Body of pancreas (tissue), 4 donors: ENCODE measurements around the gene SLK. TPM values are rescaled to one million over a fixed set of nuclear protein-coding genes. Genes with fewer than 3 reads are reported as not detected.

Source experiments
- ATAC-seq: fragments of 150-250 bp; one replicate; pipeline ENCODE4 v1.9.1; 2016
- DNase-seq, 4 donors: peaks; one replicate each; pipeline ENCODE4 v3.0.0-alpha.2; 2019
- H3K27ac ChIP-seq, 4 donors: fragments of 200-600 bp; sonication (generic); 1 replicate in 3 of 4; 2 replicates in 1 of 4; pipeline versions ENCODE4 v1.5.1 to v1.6.1; 2016 to 2019; ENCODE audit warnings: mild to moderate bottlenecking in 1 of 4, mixed read lengths in 1 of 4, moderate library complexity in 1 of 4
- H3K27me3 ChIP-seq, 2 donors: fragments of 200-600 bp; sonication (generic); one replicate each; pipeline ENCODE4 v1.6.0; 2016; ENCODE audit warnings: mild to moderate bottlenecking in 1 of 2
- H3K36me3 ChIP-seq, 2 donors: fragments of 200-600 bp; sonication (generic); replicated peaks in 1 of 2; 2 replicates each; pipeline ENCODE4 v1.5.1; 2016; ENCODE audit warnings: low read depth in 2 of 2; ENCODE audit not compliant: insufficient read depth in 1 of 2
- H3K4me1 ChIP-seq: fragments of 200-600 bp; sonication (generic); one replicate; pipeline ENCODE4 v1.6.0; 2016
- H3K4me3 ChIP-seq, 2 donors: fragments of 200-600 bp; sonication (generic); 1 replicate in 1 of 2; 2 replicates in 1 of 2; pipeline ENCODE4 v1.5.1; 2016 to 2019
- H3K9me3 ChIP-seq, 3 donors: fragments of 200-600 bp; sonication (generic); 1 replicate in 2 of 3; 2 replicates in 1 of 3; pipeline ENCODE4 v1.5.1; 2016
- POLR2A ChIP-seq, 3 donors: fragments of 450-650 bp; IDR thresholded peaks; one replicate each; pipeline ENCODE4 v1.6.1; 2016; ENCODE audit warnings: antibody characterized with exemption in 3 of 3, mild to moderate bottlenecking in 2 of 3
- WGBS, 2 donors: methylation state at CpG; one replicate each; pipeline ENCODE4 v1.1.5; 2017; 5-methylcytosine and 5-hydroxymethylcytosine counted together
- intact Hi-C: fragments of 100-400 bp; cut with DNase I; formaldehyde crosslinking; loops from one replicate; pipeline ENCODE4 v1.15.1; 2023
- total RNA-seq, 2 donors: library from RNA; depleted of rRNA; stranded (reverse); fragments of >200 nt; gene quantifications; one replicate each; pipeline ENCODE4 v1.1.0, GENCODE V29; 2016
- TF ChIP-seq, protein P1 (sequence below), 7 experiments: fragments of 450-650 bp in 4 of 7; fragments of 200-600 bp in 3 of 7; sonication (generic) in 3 of 7; IDR thresholded peaks; one replicate each; pipeline ENCODE4 v1.5.1; 2016 to 2019; ENCODE audit warnings: antibody characterized with exemption in 7 of 7

Gene SLK
- total RNA-seq, 2 donors from 2014 or later: 23.7 to 25.9 TPM

DNA sequence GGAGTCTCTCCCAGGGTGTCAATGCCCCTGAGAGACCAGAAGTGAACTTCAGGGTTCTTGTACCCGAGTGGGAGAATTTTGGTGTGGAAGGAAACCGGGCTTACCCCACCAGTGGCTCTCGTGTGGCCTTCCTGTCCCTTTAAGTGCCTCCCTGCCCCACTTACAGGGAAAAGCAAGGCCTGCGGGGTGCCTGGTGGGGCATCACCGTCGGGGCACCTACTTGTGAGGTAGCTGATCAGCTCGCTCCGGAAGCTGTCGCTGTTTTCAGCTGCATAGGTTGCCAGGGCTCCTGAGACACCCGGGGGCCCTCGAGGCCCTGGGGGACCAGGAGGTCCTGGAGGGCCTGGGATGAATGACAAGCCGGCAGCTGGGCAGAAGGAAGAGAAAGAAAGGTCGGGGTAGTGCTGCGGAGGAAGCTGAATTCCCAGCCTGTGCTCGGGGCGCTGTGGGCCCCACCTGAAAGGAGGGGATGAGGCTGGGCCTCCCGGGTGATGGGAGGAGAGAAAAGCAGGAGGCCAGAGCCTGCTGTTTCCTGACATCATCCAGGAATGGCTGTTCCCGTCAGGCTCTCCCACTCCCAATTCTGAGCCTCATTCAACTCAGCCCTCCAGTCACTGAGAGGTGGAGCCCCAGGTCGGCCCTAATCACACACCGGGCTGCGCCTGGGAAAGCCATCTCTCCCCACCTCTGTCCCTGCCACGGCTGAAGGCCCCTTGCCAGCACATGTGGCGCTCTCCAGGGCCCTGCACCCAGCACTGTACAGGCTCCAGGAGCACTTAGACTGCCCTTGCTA is 67.7 kb downstream of the SLK start:
- DNase-seq (no peak), ATAC-seq (no peak)
- TF ChIP-seq, protein P1, sequence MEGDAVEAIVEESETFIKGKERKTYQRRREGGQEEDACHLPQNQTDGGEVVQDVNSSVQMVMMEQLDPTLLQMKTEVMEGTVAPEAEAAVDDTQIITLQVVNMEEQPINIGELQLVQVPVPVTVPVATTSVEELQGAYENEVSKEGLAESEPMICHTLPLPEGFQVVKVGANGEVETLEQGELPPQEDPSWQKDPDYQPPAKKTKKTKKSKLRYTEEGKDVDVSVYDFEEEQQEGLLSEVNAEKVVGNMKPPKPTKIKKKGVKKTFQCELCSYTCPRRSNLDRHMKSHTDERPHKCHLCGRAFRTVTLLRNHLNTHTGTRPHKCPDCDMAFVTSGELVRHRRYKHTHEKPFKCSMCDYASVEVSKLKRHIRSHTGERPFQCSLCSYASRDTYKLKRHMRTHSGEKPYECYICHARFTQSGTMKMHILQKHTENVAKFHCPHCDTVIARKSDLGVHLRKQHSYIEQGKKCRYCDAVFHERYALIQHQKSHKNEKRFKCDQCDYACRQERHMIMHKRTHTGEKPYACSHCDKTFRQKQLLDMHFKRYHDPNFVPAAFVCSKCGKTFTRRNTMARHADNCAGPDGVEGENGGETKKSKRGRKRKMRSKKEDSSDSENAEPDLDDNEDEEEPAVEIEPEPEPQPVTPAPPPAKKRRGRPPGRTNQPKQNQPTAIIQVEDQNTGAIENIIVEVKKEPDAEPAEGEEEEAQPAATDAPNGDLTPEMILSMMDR (IDR thresholded peaks at IDR 0.05): no peak
- TF ChIP-seq POLR2A (IDR thresholded peaks at IDR 0.05): no peak
- Histone ChIP-seq H3K36me3 (peaks cover 0 to 1% of the 10 kb centered on the region in 2 donors), H3K4me3 (no peak overlapping the region), H3K27ac (no peak overlapping the region), H3K9me3 (no peaks in the 10 kb centered on the region), H3K4me1 (no peaks in the 10 kb centered on the region), H3K27me3 (no peaks in the 10 kb centered on the region)
- WGBS, 2 donors: 68 to 76% methylated on average over 18 to 22 of the region's 23 CpGs
- intact Hi-C loops: no loop called here

DNA sequence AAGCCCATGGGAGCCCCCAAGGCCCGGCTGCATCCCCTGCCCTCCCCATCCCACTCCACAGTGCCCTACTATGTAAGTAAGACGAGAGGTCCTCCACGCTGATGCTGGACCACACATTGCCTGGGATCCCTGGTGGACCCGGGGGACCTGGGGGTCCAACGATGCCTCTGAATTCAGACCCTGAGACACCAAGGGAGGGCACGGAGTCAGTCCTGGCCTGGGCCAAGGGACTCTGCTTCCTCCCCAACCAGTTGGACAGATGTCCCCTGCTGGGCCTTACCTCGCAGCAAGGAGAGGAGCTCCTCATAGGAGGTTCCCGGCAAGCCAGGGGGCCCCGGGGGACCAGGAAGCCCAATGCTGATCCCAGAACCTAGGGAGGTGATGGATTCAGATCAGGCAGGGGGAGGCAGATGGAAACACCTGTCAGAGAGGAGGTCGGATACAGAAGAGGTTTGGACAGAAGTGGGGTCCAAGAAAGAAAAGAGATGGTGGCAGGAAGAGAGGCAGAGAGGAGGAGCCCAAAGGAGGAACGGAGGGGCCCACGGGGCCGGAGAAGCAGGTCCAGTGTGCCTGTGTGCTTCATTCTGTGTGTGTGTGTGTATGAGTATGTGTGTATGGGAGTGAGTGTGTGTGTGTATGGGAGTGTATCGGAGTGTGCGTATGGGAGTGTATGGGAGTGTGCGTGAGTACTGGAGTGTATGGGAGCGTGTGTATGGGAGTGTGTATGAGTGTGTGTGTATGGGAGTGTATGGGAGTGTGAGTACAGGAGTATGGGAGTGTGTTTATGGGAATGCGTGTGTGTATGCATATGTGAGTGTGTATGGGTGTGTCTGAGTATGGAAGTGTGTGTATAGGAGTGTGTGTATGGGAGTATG is 68.5 kb downstream of the SLK start:
- no peak for ATAC-seq
- Histone ChIP-seq H3K36me3 (peaks cover 0 to 1% of the 10 kb centered on the region in 2 donors), H3K9me3 (no peaks in the 10 kb centered on the region), H3K27me3 (no peaks in the 10 kb centered on the region), H3K27ac (no peak overlapping the region), H3K4me3 (no peak overlapping the region), H3K4me1 (no peaks in the 10 kb centered on the region)
- TF ChIP-seq POLR2A (IDR thresholded peaks at IDR 0.05): no peak
- WGBS, 2 donors: 74 to 80% methylated on average over 14 to 18 of the region's 18 CpGs
- intact Hi-C loops: no loop called here
- no peak for DNase-seq

DNA sequence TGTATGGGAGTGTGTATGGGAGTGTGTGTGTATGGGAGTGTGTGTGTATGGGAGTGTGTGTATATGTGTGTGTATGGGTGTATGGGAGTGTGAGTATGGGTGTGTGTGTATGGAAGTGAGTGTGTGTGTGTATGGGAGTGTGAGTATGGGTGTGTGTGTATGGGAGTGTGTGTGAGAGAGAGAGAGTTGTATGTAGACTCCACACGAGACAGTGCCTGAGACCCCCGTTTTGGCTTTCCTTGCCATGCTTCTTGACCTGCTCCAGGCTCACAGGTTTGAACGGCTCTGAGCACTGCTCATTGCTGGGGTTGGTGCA is 69.1 kb downstream of the SLK start:
- Histone ChIP-seq H3K27ac (no peak overlapping the region), H3K4me1 (no peaks in the 10 kb centered on the region), H3K4me3 (no peak overlapping the region), H3K27me3 (no peaks in the 10 kb centered on the region), H3K36me3 (peaks cover 0 to 1% of the 10 kb centered on the region in 2 donors), H3K9me3 (no peaks in the 10 kb centered on the region)
- ATAC-seq (no peak), DNase-seq (no peak)
- no peak for TF ChIP-seq POLR2A (IDR thresholded peaks at IDR 0.05)
- TF ChIP-seq, protein P1 (IDR thresholded peaks at IDR 0.05): no peak
- intact Hi-C loops: no loop called here
- 41 to 43% methylated on average over 3 of the region's 3 CpGs for WGBS, 2 donors

DNA sequence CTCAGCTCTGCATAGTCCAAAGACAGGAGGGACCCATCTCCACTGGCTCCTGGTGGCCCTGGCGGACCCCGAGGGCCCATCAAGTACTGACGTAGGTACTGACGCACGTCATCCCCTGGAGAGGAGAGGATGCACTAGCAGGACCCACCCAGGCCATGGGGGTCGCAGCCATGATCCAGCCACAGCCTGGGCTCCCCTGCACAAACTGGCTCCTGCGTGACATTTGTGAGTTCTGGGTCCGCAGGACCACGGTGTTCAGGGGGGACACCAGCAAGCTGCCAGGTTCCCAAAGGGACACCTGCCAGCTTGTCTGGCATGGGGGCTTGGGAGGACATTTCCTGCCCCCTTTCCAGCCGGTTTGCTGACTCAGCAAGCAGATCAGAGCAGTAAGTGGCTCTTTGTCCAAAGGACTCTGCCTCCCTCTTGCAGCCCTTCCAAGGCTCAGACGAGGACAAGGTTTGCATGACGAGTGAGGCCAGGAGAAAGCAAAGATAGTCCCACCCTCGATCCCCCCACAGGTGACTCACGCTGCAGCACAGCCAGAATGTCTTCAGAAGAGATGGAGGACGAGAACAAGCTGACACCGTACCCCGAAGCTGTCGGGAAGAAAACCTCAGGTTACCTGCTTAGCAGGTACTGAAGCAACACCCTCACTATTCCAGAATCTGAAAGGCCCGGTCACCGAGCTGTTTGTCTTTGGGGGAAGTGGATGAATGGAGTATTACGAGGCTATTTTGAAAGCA is 69.7 kb downstream of the SLK start:
- Histone ChIP-seq H3K27me3 (no peaks in the 10 kb centered on the region), H3K9me3 (no peaks in the 10 kb centered on the region), H3K4me3 (no peak overlapping the region), H3K36me3 (peaks cover 0 to 1% of the 10 kb centered on the region in 2 donors), H3K4me1 (no peaks in the 10 kb centered on the region), H3K27ac (no peak overlapping the region)
- intact Hi-C loops: no loop called here
- DNase-seq (no peak), ATAC-seq (no peak)
- TF ChIP-seq, protein P1 (IDR thresholded peaks at IDR 0.05): no peak
- TF ChIP-seq POLR2A (IDR thresholded peaks at IDR 0.05): no peak
- WGBS, 2 donors: 57 to 82% methylated on average over 7 to 20 of the region's 21 CpGs
